Stimulated activated naive B cell treated with anti-CD40 and anti-IgM and Interleukin-4, amounts not matched to agents 10 μg/mL and 1 μg/mL and 100 μg/mL, for 72 hours (primary cell): ENCODE data around the gene DDX3X.
"Not testable (repeated sequence)": the region's sequence is repeated elsewhere in the genome, so short reads cannot be mapped to it uniquely, and the experiment has no call there.

ENCODE experiments used
- ATAC-seq, 2 donors: fragments of 150-1000 bp; cut with Tn5 transposase; replicated peaks; 2 replicates each; pipeline ENCODE4 v1.10.0; 2021; ENCODE audit warnings: moderate library complexity in 1 of 2
- DNase-seq: peaks from one replicate; pipeline ENCODE4 v3.0.0; 2021
- H3K27ac Mint-ChIP-seq: one replicate; pipeline ENCODE4 v1.8.0; 2022; ENCODE audit warnings: mild to moderate bottlenecking, mixed read lengths
- H3K27me3 Mint-ChIP-seq, 2 donors: one replicate each; pipeline ENCODE4 v1.8.0; 2022; ENCODE audit warnings: mixed read lengths in 2 of 2
- H3K36me3 Mint-ChIP-seq, 2 donors: one replicate each; pipeline ENCODE4 v1.8.0; 2022; ENCODE audit warnings: mixed read lengths in 2 of 2, mild to moderate bottlenecking in 1 of 2
- H3K4me1 Mint-ChIP-seq, 2 donors: one replicate each; pipeline ENCODE4 v1.8.0; 2022; ENCODE audit warnings: mixed read lengths in 2 of 2, mild to moderate bottlenecking in 1 of 2
- H3K4me3 Mint-ChIP-seq, 2 donors: one replicate each; pipeline ENCODE4 v1.8.0; 2022; ENCODE audit warnings: mild to moderate bottlenecking in 2 of 2, mixed read lengths in 2 of 2, moderate library complexity in 1 of 2
- H3K9me3 Mint-ChIP-seq, 2 donors: one replicate each; pipeline ENCODE4 v1.8.0; 2022; ENCODE audit warnings: mixed read lengths in 2 of 2, mild to moderate bottlenecking in 1 of 2

Gene DDX3X

DNA sequence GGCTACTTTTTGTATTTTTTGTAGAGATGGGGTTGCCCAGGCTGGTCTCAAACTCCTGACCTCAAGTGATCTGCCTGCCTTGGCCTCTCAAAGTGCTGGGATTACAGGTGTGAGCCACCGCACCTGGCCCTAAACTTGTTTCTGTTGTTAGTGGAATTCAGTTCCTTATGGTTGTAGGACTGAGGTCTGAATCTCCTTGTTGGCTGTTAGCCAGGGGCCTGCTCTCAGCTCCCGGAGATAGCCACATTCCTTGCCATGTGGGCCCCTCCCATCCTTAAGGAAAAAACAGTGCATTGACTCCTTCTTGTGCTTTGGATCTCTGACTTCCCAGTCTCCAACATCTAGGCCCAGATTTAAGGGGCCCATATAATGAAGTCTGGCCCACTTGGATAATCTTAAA, 63.8 kb downstream of the DDX3X start:
- H3K4me1 Mint-ChIP-seq: no peaks in the 10 kb centered on the region
- H3K4me3 Mint-ChIP-seq: no peak overlapping the region
- no peak overlapping the region for H3K27ac Mint-ChIP-seq
- DNase-seq: no peak
- no peaks in the 10 kb centered on the region for H3K36me3 Mint-ChIP-seq
- no peaks in the 10 kb centered on the region for H3K27me3 Mint-ChIP-seq
- H3K9me3 Mint-ChIP-seq: no peaks in the 10 kb centered on the region
- ATAC-seq: no peak

DNA sequence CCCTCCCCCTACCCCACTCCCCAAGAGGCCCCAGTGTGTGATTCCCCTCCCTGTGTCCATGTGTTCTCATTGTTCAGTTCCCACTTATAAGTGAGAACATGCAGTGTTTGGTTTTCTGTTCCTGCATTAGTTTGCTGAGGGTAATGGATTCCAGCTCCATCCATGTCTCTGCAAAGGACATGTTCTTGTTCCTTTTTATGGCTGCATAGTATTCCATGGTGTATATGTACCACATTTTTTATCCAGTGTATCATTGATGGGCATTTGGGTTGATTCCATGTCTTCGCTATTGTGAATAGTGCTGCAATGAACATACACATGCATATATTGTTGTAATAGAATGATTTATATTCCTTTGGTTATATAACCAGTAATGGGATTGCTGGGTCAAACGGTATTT, 68.6 kb downstream of the DDX3X start:
- not testable (repeated sequence) for H3K9me3 Mint-ChIP-seq, H3K4me1 Mint-ChIP-seq, H3K36me3 Mint-ChIP-seq, H3K4me3 Mint-ChIP-seq, H3K27me3 Mint-ChIP-seq, DNase-seq, ATAC-seq, H3K27ac Mint-ChIP-seq

DNA sequence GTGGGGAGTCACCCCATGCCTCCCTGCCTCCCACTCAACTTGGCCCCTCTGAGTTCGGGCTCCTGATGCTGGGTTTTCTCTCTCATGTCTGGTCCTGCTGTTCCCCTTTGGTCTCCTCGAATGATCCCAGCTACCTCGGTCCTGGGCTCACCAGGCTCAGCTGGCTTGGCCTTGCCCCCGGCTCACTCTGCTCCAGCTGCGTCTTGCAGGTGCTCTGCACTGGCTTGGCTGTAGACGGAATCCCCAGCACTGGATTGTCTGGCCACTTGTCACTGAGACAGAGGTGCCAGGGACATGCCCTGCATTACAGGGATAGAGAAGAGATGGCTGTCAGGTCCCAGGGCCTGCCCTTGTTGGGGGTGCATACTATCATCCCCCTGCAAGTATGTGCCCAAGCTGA, 71.6 kb downstream of the DDX3X start:
- Mint-ChIP-seq H3K27ac (no peak overlapping the region), H3K27me3 (peaks cover 0 to 13% of the 10 kb centered on the region in 2 donors), H3K36me3 (no peaks in the 10 kb centered on the region), H3K9me3 (no peaks in the 10 kb centered on the region), H3K4me3 (no peak overlapping the region), H3K4me1 (no peaks in the 10 kb centered on the region)
- ATAC-seq (no peak), DNase-seq (no peak)

DNA sequence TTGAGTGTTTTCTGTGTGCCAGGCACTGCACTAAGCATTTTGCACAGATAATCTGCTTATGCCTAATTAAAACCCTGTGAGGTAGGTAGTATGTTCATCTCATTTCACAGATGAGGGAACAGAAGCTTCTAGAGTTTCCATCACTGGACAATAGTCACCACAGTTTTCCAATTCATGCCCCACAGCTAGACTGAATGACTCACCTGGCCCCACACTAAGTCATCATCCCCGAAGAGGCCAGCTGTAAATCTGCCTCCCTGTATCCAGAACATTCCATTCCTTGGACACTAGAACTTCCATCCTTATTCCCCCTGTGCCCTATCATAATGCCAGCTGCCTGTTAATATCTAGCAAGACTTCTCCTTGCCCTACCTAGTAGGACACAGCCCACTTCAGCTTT, 72.2 kb downstream of the DDX3X start:
- H3K4me3 Mint-ChIP-seq: no peak overlapping the region
- H3K9me3 Mint-ChIP-seq: no peaks in the 10 kb centered on the region
- DNase-seq (no peak), ATAC-seq (no peak)
- H3K27me3 Mint-ChIP-seq: peaks cover 0 to 17% of the 10 kb centered on the region in 2 donors
- no peak overlapping the region for H3K27ac Mint-ChIP-seq
- no peaks in the 10 kb centered on the region for H3K36me3 Mint-ChIP-seq
- H3K4me1 Mint-ChIP-seq: no peaks in the 10 kb centered on the region

DNA sequence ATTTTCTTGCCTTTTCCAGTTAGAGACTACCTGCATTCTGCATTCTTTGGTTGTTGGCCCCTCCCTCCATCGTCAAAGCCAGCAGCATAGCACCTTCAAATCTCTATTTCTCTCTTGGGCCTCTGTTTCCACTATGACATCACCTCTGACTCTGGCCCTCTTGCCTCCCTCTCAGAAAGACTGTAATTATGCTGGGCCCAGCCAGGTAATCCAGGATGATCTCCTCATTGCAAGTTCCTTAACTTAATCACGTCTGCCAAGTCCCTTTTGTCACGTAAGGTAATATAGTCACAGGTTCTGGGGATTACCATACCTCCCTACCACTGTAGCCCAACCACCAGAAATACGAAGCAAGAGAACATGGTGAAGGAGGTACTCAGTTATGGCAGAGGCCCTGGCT, 73.9 kb downstream of the DDX3X start:
- Mint-ChIP-seq H3K36me3 (no peaks in the 10 kb centered on the region), H3K27ac (no peak overlapping the region), H3K4me3 (no peak overlapping the region), H3K9me3 (no peaks in the 10 kb centered on the region), H3K27me3 (peaks cover 0 to 17% of the 10 kb centered on the region in 2 donors), H3K4me1 (no peaks in the 10 kb centered on the region)
- DNase-seq (no peak), ATAC-seq (no peak)

DNA sequence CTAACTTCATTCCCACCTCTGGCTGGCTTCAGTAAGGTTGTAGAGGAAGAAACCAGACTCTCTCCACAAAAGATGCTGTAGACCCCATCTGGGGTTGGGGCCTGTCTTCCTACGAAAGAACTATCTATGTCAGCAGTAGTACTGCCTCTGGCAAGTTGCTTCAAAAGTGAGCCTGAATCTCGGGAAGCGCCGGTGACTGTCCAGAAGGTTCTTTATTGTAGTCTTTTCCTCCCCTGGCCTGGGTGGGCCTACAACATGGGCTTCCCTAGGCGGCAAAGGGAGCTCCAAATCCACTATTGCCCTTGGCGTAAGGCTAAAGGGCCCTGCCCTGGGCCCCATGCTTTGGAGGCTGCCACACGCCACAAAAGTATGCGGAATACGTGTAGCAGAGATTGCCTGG, 74.6 kb downstream of the DDX3X start:
- DNase-seq (no peak), ATAC-seq (no peak)
- H3K4me1 Mint-ChIP-seq: no peaks in the 10 kb centered on the region
- H3K9me3 Mint-ChIP-seq: no peaks in the 10 kb centered on the region
- H3K4me3 Mint-ChIP-seq: no peak overlapping the region
- H3K27me3 Mint-ChIP-seq: peaks cover 0 to 17% of the 10 kb centered on the region in 2 donors
- H3K27ac Mint-ChIP-seq: no peak overlapping the region
- H3K36me3 Mint-ChIP-seq: no peaks in the 10 kb centered on the region

DNA sequence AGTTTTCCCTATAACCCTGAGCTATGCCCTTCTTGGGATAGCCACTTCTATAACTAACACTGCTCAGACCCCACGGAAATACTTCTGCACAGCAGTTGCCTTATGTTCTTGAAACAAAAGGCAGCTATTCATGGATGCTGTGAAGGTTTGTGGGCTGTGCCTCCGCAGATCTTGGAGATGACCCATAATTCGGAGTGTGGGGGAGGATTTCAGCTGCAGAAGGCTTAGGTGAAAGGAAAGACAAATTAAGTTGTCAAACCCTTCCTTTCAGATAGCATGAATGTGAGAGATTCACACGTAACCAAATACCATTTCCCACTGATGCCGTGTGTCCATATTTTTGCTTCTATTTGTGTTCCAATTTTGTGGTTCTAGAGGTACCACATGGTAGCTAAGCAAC, 75.0 kb downstream of the DDX3X start:
- no peaks in the 10 kb centered on the region for H3K4me1 Mint-ChIP-seq
- H3K4me3 Mint-ChIP-seq: no peak overlapping the region
- H3K36me3 Mint-ChIP-seq: no peaks in the 10 kb centered on the region
- no peak for DNase-seq
- no peaks in the 10 kb centered on the region for H3K9me3 Mint-ChIP-seq
- H3K27ac Mint-ChIP-seq: no peak overlapping the region
- ATAC-seq: no peak
- peaks cover 0 to 17% of the 10 kb centered on the region in 2 donors for H3K27me3 Mint-ChIP-seq

DNA sequence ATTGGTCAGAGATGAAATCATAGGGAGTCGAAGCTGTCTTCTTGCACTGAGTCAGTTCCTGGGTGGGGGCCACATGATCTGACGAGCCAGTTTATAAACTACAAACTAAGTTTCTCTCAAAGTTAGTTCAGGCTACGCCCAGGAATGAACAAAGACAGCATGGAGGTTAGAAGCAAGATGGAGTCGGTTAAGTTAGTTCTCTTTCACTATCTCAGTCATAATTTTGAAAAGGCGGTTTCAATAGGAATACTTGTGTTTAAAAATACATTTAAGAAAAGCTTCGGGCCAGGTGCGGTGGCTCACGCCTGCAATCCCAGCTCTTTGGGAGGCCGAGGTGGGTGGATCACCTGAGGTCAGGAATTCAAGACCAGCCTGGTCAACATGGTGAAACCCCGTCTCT, 77.3 kb downstream of the DDX3X start:
- not testable (repeated sequence) for H3K4me1 Mint-ChIP-seq, H3K27ac Mint-ChIP-seq

DNA sequence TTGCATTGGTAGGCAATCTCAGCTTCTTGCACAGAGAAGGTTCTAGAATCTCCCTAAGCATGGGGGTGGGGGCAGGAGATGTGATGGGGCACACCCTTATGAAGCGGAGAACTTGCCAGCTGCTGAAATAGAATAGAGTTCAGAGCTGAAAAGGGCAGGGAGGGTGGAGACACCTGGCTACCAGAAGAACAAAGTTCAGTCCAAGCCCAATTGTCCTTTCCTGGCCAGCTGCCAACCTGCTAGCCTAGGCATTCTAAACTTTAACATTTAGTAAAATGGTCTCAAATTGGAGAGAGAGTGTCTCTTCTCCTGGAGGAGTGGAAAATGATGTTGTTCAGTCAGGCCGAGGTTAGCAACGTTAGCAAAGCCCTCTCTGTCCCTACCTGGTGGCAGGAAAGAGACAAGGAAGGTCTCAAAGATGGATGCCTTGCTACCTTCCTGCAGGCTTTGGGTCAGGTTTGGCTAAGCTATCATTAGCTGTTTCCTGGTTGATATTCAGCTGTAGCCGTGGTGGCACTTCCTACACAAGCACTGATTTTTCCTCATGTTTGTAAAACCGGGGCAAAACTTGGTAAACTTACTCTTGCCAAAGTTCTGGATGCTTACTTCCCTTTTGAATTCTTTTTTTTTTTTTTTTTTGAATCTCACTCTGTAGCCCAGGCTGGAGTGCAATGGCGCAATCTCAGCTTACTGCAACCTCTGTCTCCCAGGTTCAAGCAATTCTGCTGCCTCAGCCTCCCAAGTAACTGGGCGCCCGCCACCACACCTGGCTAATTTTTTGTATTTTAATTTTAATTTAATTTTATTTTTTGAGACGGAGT, 78.5 kb downstream of the DDX3X start:
- H3K36me3 Mint-ChIP-seq: no peaks in the 10 kb centered on the region

More for the DNA sequence above, 77.3 kb downstream of the DDX3X start:
- peaks cover 0 to 13% of the 10 kb centered on the region in 2 donors for H3K27me3 Mint-ChIP-seq
- not testable (repeated sequence) for H3K36me3 Mint-ChIP-seq, H3K9me3 Mint-ChIP-seq, ATAC-seq, H3K4me3 Mint-ChIP-seq, DNase-seq

More for the DNA sequence above, 78.5 kb downstream of the DDX3X start:
- ATAC-seq: no peak
- DNase-seq: no peak
- H3K27ac Mint-ChIP-seq: no peak overlapping the region
- no peaks in the 10 kb centered on the region for H3K9me3 Mint-ChIP-seq
- H3K4me3 Mint-ChIP-seq: no peak overlapping the region
- H3K4me1 Mint-ChIP-seq: no peaks in the 10 kb centered on the region
- H3K27me3 Mint-ChIP-seq: peaks cover 0 to 11% of the 10 kb centered on the region in 2 donors
